Pancreas (tissue), 10 donors: ENCODE data around the gene TMEM63B. TPM values are rescaled to one million over a fixed set of nuclear protein-coding genes. Genes with fewer than 3 reads are reported as not detected.
A peak's percentile ranks its signal among the peaks of the same experiment; 100 is the strongest.

Source experiments
- ATAC-seq, 4 donors: fragments of 200-7000 bp; cut with Tn5 transposase; one replicate each; pipeline versions ENCODE4 v1.8.0 to v1.9.1; 2020; ENCODE audit warnings: mild to moderate bottlenecking in 4 of 4, moderate library complexity in 4 of 4
- DNase-seq, 6 donors: peaks; one replicate each; pipeline ENCODE4 v3.0.0-alpha.2; 2020
- FAIRE-seq: peaks from 2 replicates; lab custom pipeline; 2012; peaks lifted over from hg19 to GRCh38; lab: Jason Lieb, UNC
- H3K27ac ChIP-seq, 4 donors: fragments of 200-600 bp; sonication (generic); 1 replicate in 3 of 4; 2 replicates in 1 of 4; pipeline versions ENCODE4 v1.5.0 to v1.8.0; 2020
- H3K27me3 ChIP-seq, 4 donors: fragments of 200-600 bp; one replicate each; pipeline ENCODE4 v1.8.0; 2021
- H3K36me3 ChIP-seq, 3 donors: fragments of 200-600 bp; sonication (generic) in 1 of 3; one replicate each; pipeline versions ENCODE4 v1.5.0 to v1.8.0; 2020 to 2021
- H3K4me1 ChIP-seq, 3 donors: fragments of 200-600 bp; one replicate each; pipeline ENCODE4 v1.8.0; 2021
- H3K4me3 ChIP-seq, 4 donors: fragments of 200-600 bp; sonication (generic) in 2 of 4; one replicate each; pipeline versions ENCODE4 v1.5.0 to v1.8.0; 2020 to 2021
- H3K9me3 ChIP-seq, 4 donors: fragments of 200-600 bp; one replicate each; pipeline ENCODE4 v1.8.0; 2021
- WGBS, 2 donors: extraction: QIAGEN DNeasy Blood & Tissue Kit; methylation state at CpG; one replicate each; pipeline ENCODE4 v1.1.7; 2013; 5-methylcytosine and 5-hydroxymethylcytosine counted together
- intact Hi-C, 3 donors: fragments of 100-400 bp; cut with DNase I; formaldehyde crosslinking; loops; one replicate each; pipeline versions ENCODE4 v1.11.1 to v1.14.2; 2022
- polyA plus RNA-seq, 2 donors: library from polyadenylated mRNA; stranded (reverse); fragments of 200-250 nt; gene quantifications; one replicate each; pipeline ENCODE4 v1.2.3, GENCODE V29; 2013
- total RNA-seq, 6 donors: library from RNA; stranded (reverse); fragmentation: NEBNext Ultra II Directional in 4 of 6; extraction: Animal tissue kit (Norgen Biotek cat#: 25700) in 4 of 6; gene quantifications; one replicate each; pipeline versions ENCODE4 v1.2.1 to v1.2.4, GENCODE V29; 2021 to 2023
- TF ChIP-seq, protein P1 (sequence below), 4 donors: fragments of 200-600 bp; sonication (generic) in 3 of 4; IDR thresholded peaks; one replicate each; pipeline versions ENCODE4 v1.5.0 to v1.8.0; 2021; ENCODE audit warnings: antibody characterized with exemption in 4 of 4
- donor health status: healthy with polysubstance abuse.
- donor health status: DM: no; HTN: no; CAD: no; lungs with moderate emphysema.
- donor health status: DM: no; HTN: no; CAD: no.
- donor health status: control.
- donor health status: control.
- donor health status: Bipolar disorder and iron deficiency.
- donor health status: DM: yes; HTN: yes; CAD: no.
- donor health status: DM: no; HTN: no; CAD: no.
- donor health status: DM: no; HTN: no; CAD: no.
- donor health status: DM: yes; HTN: yes; CAD: no.

TMEM63B gene
- total and polyA plus RNA-seq, 8 donors = 7.2 to 19.9 (median 11.9) TPM

DNA sequence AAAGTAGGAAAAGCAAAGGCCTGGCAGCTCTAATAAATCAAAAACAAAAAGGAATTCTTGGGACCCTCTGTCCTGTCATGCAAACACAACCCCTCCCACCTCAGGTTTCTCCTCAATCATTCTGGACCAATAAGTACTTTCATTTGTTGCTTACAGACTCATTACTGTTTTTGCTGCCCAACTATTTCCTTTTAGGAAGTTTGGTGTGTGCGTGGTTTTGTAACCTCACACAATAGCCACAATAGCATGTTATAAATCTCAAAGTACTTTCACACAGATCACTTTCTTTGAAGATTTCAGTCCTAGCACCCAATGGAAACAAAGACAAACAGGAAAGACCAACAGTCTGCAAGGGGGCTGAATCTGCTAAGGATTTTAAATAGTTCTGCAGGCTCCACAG, 4.6 kb upstream of the TMEM63B start:
- TF ChIP-seq, protein P1, sequence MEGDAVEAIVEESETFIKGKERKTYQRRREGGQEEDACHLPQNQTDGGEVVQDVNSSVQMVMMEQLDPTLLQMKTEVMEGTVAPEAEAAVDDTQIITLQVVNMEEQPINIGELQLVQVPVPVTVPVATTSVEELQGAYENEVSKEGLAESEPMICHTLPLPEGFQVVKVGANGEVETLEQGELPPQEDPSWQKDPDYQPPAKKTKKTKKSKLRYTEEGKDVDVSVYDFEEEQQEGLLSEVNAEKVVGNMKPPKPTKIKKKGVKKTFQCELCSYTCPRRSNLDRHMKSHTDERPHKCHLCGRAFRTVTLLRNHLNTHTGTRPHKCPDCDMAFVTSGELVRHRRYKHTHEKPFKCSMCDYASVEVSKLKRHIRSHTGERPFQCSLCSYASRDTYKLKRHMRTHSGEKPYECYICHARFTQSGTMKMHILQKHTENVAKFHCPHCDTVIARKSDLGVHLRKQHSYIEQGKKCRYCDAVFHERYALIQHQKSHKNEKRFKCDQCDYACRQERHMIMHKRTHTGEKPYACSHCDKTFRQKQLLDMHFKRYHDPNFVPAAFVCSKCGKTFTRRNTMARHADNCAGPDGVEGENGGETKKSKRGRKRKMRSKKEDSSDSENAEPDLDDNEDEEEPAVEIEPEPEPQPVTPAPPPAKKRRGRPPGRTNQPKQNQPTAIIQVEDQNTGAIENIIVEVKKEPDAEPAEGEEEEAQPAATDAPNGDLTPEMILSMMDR (IDR thresholded peaks at IDR 0.05) = no peak
- Histone ChIP-seq H3K4me1 (peaks cover 17 to 56% (median 26%) of the 10 kb centered on the region in 3 donors), H3K4me3 (no peak overlapping the region), H3K27ac (no peak overlapping the region), H3K9me3 (no peaks in the 10 kb centered on the region), H3K36me3 (no peaks in the 10 kb centered on the region), H3K27me3 (no peaks in the 10 kb centered on the region)
- no peak for ATAC-seq
- 43 to 47% methylated on average over 1 of the region's 1 CpG for WGBS, 2 donors
- no peak for FAIRE-seq
- intact Hi-C loops = no loop called here
- no peak for DNase-seq

DNA sequence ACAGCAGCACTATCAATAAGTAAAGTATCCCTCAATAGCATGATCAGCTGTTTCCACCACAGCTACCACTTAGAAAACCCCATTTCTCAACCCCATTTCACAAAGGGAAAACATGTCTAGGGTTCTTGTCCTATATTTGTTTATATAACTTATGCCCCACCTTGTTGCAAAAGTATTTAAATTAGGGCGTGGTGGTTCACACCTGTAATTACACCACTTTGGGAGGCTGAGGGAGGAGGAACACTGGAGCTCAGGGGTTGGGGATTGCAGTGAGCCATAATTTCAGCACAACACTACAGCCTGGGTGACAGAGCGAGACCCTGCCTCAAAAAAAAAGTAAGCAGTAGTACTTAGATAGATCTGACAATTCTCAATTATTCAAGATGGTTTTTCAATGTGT, 3.8 kb upstream of the TMEM63B start:
- DNase-seq (no peak), FAIRE-seq (no peak), ATAC-seq (no peak)
- Histone ChIP-seq H3K27me3 (no peaks in the 10 kb centered on the region), H3K4me1 (peaks cover 16 to 51% (median 28%) of the 10 kb centered on the region in 3 donors), H3K9me3 (no peaks in the 10 kb centered on the region), H3K36me3 (no peaks in the 10 kb centered on the region), H3K4me3 (no peak overlapping the region), H3K27ac (no peak overlapping the region)
- TF ChIP-seq, protein P1 (IDR thresholded peaks at IDR 0.05) = no peak
- intact Hi-C loops = no loop called here
- WGBS, 2 donors = 91 to 93% methylated on average over 2 of the region's 2 CpGs

DNA sequence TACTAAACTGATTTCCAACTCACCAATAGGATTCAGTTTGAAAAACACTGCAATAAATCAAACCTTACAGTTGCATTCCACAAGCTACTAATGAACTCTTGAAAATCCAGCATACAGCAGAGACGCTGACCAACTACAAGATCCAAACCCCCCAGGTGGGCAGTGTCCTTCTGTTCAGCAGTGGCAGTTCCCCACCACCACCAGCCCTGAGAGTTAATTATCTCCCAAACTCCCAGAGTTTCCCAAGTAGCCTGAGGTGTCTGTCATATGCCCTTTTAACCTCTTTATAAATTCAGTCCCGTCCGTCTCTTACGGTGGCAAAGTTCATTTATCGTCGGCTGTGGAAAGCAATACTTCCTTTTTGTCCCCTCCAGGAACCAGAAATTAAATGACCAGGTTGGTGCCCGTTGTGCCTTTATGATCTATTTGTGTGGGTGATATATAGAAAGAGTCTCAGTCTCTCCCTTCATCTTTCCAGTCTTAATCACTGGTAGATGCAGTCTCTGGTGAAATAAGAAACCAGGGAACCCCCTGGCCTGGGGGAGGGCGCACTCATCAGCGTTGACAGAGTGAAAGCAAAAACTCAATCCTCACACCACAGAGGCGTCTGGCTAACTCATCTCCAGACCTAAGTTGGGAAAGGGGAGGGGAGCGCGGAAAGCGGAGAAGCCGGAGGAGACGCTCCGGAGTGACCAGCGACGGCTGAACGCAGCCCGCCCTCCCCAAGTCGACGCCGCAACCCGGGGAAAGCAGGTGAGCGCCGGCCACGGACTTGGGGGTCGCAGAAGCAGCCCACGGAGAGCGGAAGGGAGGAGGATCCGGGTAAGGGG, 819 bp upstream of the TMEM63B start:
- DNase-seq (peak in 5 of 6 donors; percentile 39 to 83 (median 55)), FAIRE-seq (no peak), ATAC-seq (peak; percentile 36 to 66 (median 58))
- H3K4me1 ChIP-seq = peaks cover 7 to 47% (median 29%) of the 10 kb centered on the region in 3 donors
- peak overlapping the region; percentile 82 to 95 (median 86) for H3K27ac ChIP-seq
- 1% methylated on average over 25 to 31 of the region's 31 CpGs for WGBS, 2 donors
- no peaks in the 10 kb centered on the region for H3K9me3 ChIP-seq
- H3K27me3 ChIP-seq = no peaks in the 10 kb centered on the region
- TF ChIP-seq, protein P1 (IDR thresholded peaks at IDR 0.05) = no peak
- no peaks in the 10 kb centered on the region for H3K36me3 ChIP-seq
- intact Hi-C loops = no loop called here
- H3K4me3 ChIP-seq = peak overlapping the region; percentile 73 to 98 (median 88)

DNA sequence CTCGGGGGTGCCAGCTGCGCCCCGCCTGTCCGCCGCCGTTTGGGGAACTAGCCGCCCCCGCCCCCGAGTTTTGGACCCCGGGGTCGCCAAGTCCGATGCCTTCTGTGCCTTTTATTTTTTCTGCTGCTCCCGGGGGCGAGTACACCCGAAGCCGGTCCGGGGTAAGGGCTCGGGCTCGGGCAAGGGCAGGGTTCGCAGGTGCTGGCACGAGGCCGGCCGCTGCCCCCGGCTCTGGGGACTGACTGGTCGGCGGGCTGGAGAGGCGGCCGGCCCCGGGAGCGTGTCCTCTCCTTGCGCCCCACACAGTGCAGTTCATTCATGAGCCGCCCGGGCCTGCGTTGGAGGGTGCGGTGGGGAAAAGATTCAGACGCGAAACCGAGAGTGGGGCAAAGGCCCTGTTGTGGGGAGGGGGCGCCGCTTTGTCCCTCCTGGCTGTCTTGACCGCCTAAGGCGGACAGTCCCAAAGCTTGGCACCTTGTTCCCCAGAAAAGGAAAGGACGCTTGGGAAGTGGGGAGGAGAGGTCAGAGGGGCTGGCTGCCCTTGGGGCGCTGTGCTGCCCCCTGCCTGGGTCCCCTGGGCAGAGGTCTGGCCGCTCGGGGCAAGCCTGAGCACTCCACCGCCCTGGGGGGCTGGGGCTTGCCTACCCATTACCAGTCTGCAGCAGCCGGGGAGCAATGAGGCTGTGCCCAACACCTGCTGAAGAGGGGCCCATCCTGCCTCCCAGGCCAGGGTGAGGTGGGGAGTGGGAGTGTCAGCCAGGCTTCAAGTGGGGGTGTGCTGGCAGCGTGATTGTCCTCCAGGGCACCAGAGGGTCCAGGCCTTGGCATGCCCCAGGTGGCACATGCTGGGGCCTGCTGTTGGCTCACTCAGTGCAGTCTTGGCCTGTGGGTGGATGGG, 915 bp downstream of the TMEM63B start:
- 4% methylated on average over 48 to 49 of the region's 49 CpGs for WGBS, 2 donors
- ATAC-seq (peak; percentile 51 to 66 (median 56)), FAIRE-seq (no peak), DNase-seq (peak; percentile 34 to 86 (median 64))
- no peaks in the 10 kb centered on the region for H3K27me3 ChIP-seq
- H3K4me1 ChIP-seq = peaks cover 2 to 39% (median 23%) of the 10 kb centered on the region in 3 donors
- TF ChIP-seq, protein P1 (IDR thresholded peaks at IDR 0.05) = no peak
- intact Hi-C loops = no loop called here
- no peaks in the 10 kb centered on the region for H3K9me3 ChIP-seq
- peak overlapping the region in 3 of 4 donors; percentile 6 to 90 (median 82) for H3K27ac ChIP-seq
- peak overlapping the region; percentile 73 to 98 (median 88) for H3K4me3 ChIP-seq
- H3K36me3 ChIP-seq = no peaks in the 10 kb centered on the region
